HEK293 (cell line): ENCODE results near the gene PLGRKT.

ENCODE experiments used
- CTCF ChIA-PET: fragments of 350-600 bp; formaldehyde crosslinking; extraction: SDS; loops from one replicate; lab custom pipeline; 2021; ENCODE audit warnings: antibody characterized with exemption; lab: Yijun Ruan, JAX
- POLR2A ChIA-PET: fragments of 300-600 bp; formaldehyde crosslinking; extraction: SDS; loops from one replicate; lab custom pipeline; 2020; ENCODE audit warnings: antibody characterized with exemption, inconsistent platforms; lab: Yijun Ruan, JAX
- H3K27ac ChIP-seq: fragments of 200-500 bp; sonication (Bioruptor generic); 2 replicates; pipeline ENCODE4 v1.5.1; 2014; ENCODE audit warnings: low read depth, low read length, control low read depth, inconsistent platforms; ENCODE audit errors: extremely low read depth
- H3K36me3 ChIP-seq, 2 experiments: fragments of 200-500 bp in 1 of 2; sonication (Bioruptor generic) in 1 of 2; 1 replicate in 1 of 2; 2 replicates in 1 of 2; pipeline ENCODE4 v1.5.1; 2014 to 2017; ENCODE audit warnings: inconsistent platforms in 2 of 2, low read length in 2 of 2; ENCODE audit not compliant: control insufficient read depth in 2 of 2, insufficient read depth in 1 of 2
- H3K4me1 ChIP-seq: fragments of 200-500 bp; sonication (Bioruptor generic); 2 replicates; pipeline ENCODE4 v1.5.1; 2014; ENCODE audit warnings: mild to moderate bottlenecking, low read length, inconsistent platforms; ENCODE audit not compliant: control insufficient read depth, insufficient read depth
- H3K4me3 ChIP-seq: 2 replicates; pipeline ENCODE4 v1.5.1; 2011; ENCODE audit warnings: low read depth, mild to moderate bottlenecking, control low read depth, low read length, moderate library complexity
- H3K9me3 ChIP-seq: fragments of 200-500 bp; sonication (Bioruptor generic); 2 replicates; pipeline ENCODE4 v1.5.1; 2014; ENCODE audit warnings: low read depth, low read length, inconsistent platforms; ENCODE audit not compliant: control insufficient read depth, insufficient read depth
- BCL11B ChIP-seq: fragments of 450-650 bp; formaldehyde crosslinking; IDR thresholded peaks from 2 replicates; pipeline ENCODE4 v1.5.1; 2016; ENCODE audit warnings: low read depth, missing biosample characterization, missing genetic modification characterization
- GLIS1 ChIP-seq: fragments of 450-650 bp; formaldehyde crosslinking; IDR thresholded peaks from 2 replicates; pipeline ENCODE4 v1.5.1; 2016; ENCODE audit warnings: missing biosample characterization, missing genetic modification characterization
- SALL2 ChIP-seq: fragments of 450-650 bp; formaldehyde crosslinking; IDR thresholded peaks from 2 replicates; pipeline ENCODE4 v1.5.0; 2017; ENCODE audit warnings: missing biosample characterization, mild to moderate bottlenecking, missing genetic modification characterization, borderline replicate concordance
- SP2 ChIP-seq: fragments of 450-650 bp; formaldehyde crosslinking; IDR thresholded peaks from 2 replicates; pipeline ENCODE4 v1.5.1; 2016; ENCODE audit warnings: missing biosample characterization, missing genetic modification characterization
- TSHZ1 ChIP-seq: fragments of 450-650 bp; formaldehyde crosslinking; IDR thresholded peaks from 2 replicates; pipeline ENCODE4 v1.5.1; 2016; ENCODE audit warnings: missing biosample characterization, missing genetic modification characterization, borderline replicate concordance
- ZBTB21 ChIP-seq: fragments of 450-650 bp; formaldehyde crosslinking; IDR thresholded peaks from 2 replicates; pipeline ENCODE4 v1.5.1; 2017; ENCODE audit warnings: missing biosample characterization, missing genetic modification characterization
- ZBTB26 ChIP-seq: fragments of 450-650 bp; formaldehyde crosslinking; optimal IDR thresholded peaks from 2 replicates; pipeline ENCODE3; 2016; ENCODE audit warnings: missing biosample characterization, mild to moderate bottlenecking, missing genetic modification characterization
- ZNF112 ChIP-seq: fragments of 450-650 bp; formaldehyde crosslinking; IDR thresholded peaks from 2 replicates; pipeline ENCODE4 v1.5.0; 2017; ENCODE audit warnings: missing biosample characterization, missing genetic modification characterization
- ZNF174 ChIP-seq: fragments of 450-650 bp; formaldehyde crosslinking; IDR thresholded peaks from 2 replicates; pipeline ENCODE4 v1.5.0; 2017; ENCODE audit warnings: missing biosample characterization, mild to moderate bottlenecking, missing genetic modification characterization
- ZNF26 ChIP-seq: fragments of 450-650 bp; formaldehyde crosslinking; IDR thresholded peaks from 2 replicates; pipeline ENCODE4 v1.5.1; 2016; ENCODE audit warnings: missing biosample characterization, missing genetic modification characterization
- ZNF274 ChIP-seq, 2 experiments: fragments of 200-500 bp in 1 of 2; fragments of 450-650 bp in 1 of 2; sonication (Bioruptor generic) in 1 of 2; formaldehyde crosslinking in 1 of 2; IDR thresholded peaks; 2 replicates each; pipeline versions ENCODE4 v1.5.1 to v1.6.1; 2014 to 2016; ENCODE audit warnings: borderline replicate concordance in 1 of 2, inconsistent platforms in 1 of 2, low read length in 1 of 2, missing biosample characterization in 1 of 2, missing genetic modification characterization in 1 of 2
- ZNF292 ChIP-seq: fragments of 450-650 bp; formaldehyde crosslinking; IDR thresholded peaks from 2 replicates; pipeline ENCODE4 v1.5.1; 2016; ENCODE audit warnings: low read depth, missing biosample characterization, missing genetic modification characterization, borderline replicate concordance
- ZNF391 ChIP-seq: fragments of 450-650 bp; formaldehyde crosslinking; IDR thresholded peaks from 2 replicates; pipeline ENCODE4 v1.5.1; 2016; ENCODE audit warnings: low read depth, missing biosample characterization, missing genetic modification characterization, borderline replicate concordance
- ZNF416 ChIP-seq: fragments of 450-650 bp; formaldehyde crosslinking; IDR thresholded peaks from 2 replicates; pipeline ENCODE4 v1.5.1; 2016; ENCODE audit warnings: missing biosample characterization, missing genetic modification characterization
- ZNF513 ChIP-seq: fragments of 450-650 bp; IDR thresholded peaks from 2 replicates; pipeline ENCODE4 v1.5.1; 2018; ENCODE audit warnings: missing biosample characterization, missing genetic modification characterization
- ZNF514 ChIP-seq: fragments of 450-650 bp; formaldehyde crosslinking; IDR thresholded peaks from 2 replicates; pipeline ENCODE4 v1.5.1; 2016; ENCODE audit warnings: missing biosample characterization, missing genetic modification characterization
- ZNF529 ChIP-seq: fragments of 450-650 bp; formaldehyde crosslinking; IDR thresholded peaks from 2 replicates; pipeline ENCODE4 v1.5.1; 2017; ENCODE audit warnings: missing genetic modification characterization, missing biosample characterization; ENCODE audit not compliant: insufficient replicate concordance
- ZNF530 ChIP-seq: fragments of 450-650 bp; formaldehyde crosslinking; IDR thresholded peaks from 2 replicates; pipeline ENCODE4 v1.5.1; 2016; ENCODE audit warnings: low read depth, missing biosample characterization, missing genetic modification characterization
- ZNF580 ChIP-seq: fragments of 450-650 bp; formaldehyde crosslinking; IDR thresholded peaks from 2 replicates; pipeline ENCODE4 v1.5.1; 2016; ENCODE audit warnings: missing biosample characterization, missing genetic modification characterization
- ZNF768 ChIP-seq: fragments of 450-650 bp; formaldehyde crosslinking; IDR thresholded peaks from 2 replicates; pipeline ENCODE4 v1.5.1; 2018; ENCODE audit warnings: missing biosample characterization, mild to moderate bottlenecking, missing genetic modification characterization
- ZNF837 ChIP-seq: fragments of 450-650 bp; formaldehyde crosslinking; IDR thresholded peaks from 2 replicates; pipeline ENCODE4 v1.5.1; 2016; ENCODE audit warnings: missing biosample characterization, missing genetic modification characterization

PLGRKT gene

GRCh38 chr9:5428794-5429528 is 8.8 kb downstream of the PLGRKT start:
- H3K36me3 ChIP-seq, result peaks cover 0 to 31% of the 10 kb centered on the region in 2 experiments; a peak in 2 of 3 replicates
- 0 out of 2 replicates have a peak, but pooled peaks have one; percentile 25 for TF ChIP-seq GLIS1 (tag by site-specific recombination)
- TF ChIP-seq ZBTB21, result no peak
- TF ChIP-seq, all 188 proteins: peak for 1
- no peaks in the 10 kb centered on the region for H3K4me1 ChIP-seq
- H3K9me3 ChIP-seq, result no peaks in the 10 kb centered on the region
- POLR2A ChIA-PET, result no interaction called here
- CTCF ChIA-PET, result interaction anchor here (0.6 to 2.0 kb wide), 6 partner anchors 161 to 298 kb away, joined by 3 to 8 read pairs (median 4); partner anchors contain the start of gene INSL6
- H3K4me3 ChIP-seq, result no peak overlapping the region
- H3K27ac ChIP-seq, result no peak overlapping the region

GRCh38 chr9:5428172-5428571 is 9.6 kb downstream of the PLGRKT start:
- ChIA-PET CTCF (interaction anchor here (0.6 to 1.5 kb wide), 2 partner anchors 8 to 242 kb away, joined by 5 to 6 read pairs; no protein-coding TSS in a partner anchor), POLR2A (no interaction called here)
- peaks cover 0 to 25% of the 10 kb centered on the region in 2 experiments; a peak in 2 of 3 replicates for H3K36me3 ChIP-seq
- TF ChIP-seq ZNF26 (tag by site-specific recombination) (no peak), ZNF768 (tag by site-specific recombination) (no peak), ZNF514 (tag by site-specific recombination) (no peak), ZNF416 (tag by site-specific recombination) (no peak), SP2 (tag by site-specific recombination) (no peak)
- H3K4me1 ChIP-seq, result no peaks in the 10 kb centered on the region
- H3K4me3 ChIP-seq, result no peak overlapping the region
- no peak overlapping the region for H3K27ac ChIP-seq
- no peaks in the 10 kb centered on the region for H3K9me3 ChIP-seq

- CTCF ChIA-PET, result interaction anchor here (1.3 kb wide), 1 partner anchor 447 kb away, joined by 3 read pairs; no protein-coding TSS in a partner anchor
- Histone ChIP-seq H3K4me1 (no peaks in the 10 kb centered on the region), H3K36me3 (peaks cover 0 to 18% of the 10 kb centered on the region in 2 experiments; a peak in 2 of 3 replicates), H3K27ac (no peak overlapping the region), H3K4me3 (no peak overlapping the region), H3K9me3 (no peaks in the 10 kb centered on the region)
- POLR2A ChIA-PET, result no interaction called here
- TF ChIP-seq ZBTB26 (tag by site-specific recombination) (no peak), ZNF580 (tag by site-specific recombination) (no peak), SALL2 (no peak), ZNF112 (tag by site-specific recombination) (no peak), ZNF837 (tag by site-specific recombination) (no peak), ZNF529 (tag by site-specific recombination) (no peak), ZNF292 (tag by site-specific recombination) (no peak), TSHZ1 (no peak), ZNF513 (tag by site-specific recombination) (no peak), ZNF174 (tag by site-specific recombination) (no peak), ZNF391 (tag by site-specific recombination) (no peak), ZBTB21 (no peak), ZNF530 (no peak), ZNF274 (IDR thresholded peaks at IDR 0.05; ENCODE audit: low read length) (no peak), ZNF274 (tag by site-specific recombination; IDR thresholded peaks at IDR 0.05; ENCODE audit: borderline replicate concordance) (no peak), BCL11B (tag by site-specific recombination) (no peak)
Measured at GRCh38 chr9:5427005-5427404, 10.7 kb downstream of the PLGRKT start.
